ENCODE results near the gene SLN. TPM values are rescaled to one million over a fixed set of nuclear protein-coding genes. Genes with fewer than 3 reads are reported as not detected.

SLN gene
- total RNA-seq, 1 donor from 2014 or later: 0.92 TPM

DNA sequence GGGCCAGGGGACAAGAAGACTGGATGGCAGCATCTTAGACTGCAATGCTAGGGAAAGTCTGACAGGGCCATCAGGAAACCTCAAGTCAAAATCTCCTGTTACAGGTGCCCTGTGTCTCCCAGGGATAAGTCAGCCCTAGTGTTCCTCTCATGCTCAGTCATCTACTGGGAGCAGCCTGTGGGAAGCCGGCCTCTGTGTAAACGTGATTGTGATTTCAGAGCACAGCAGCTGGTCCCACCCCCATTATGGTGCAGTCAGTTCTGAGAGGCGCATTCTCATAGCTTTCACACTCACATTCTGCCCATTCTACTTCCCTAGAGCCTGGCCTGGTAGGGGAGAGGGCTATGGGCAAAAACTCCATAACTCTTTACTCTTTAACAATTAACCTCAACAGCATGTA is 7.2 kb upstream of the SLN start:
- Histone ChIP-seq H3K4me1 (no peaks in the 10 kb centered on the region), H3K36me3 (no peaks in the 10 kb centered on the region), H3K27ac (no peak overlapping the region), H3K4me3 (no peak overlapping the region), H3K9me3 (no peaks in the 10 kb centered on the region), H3K27me3 (ENCODE audit: low read depth) (peaks cover 5% of the 10 kb centered on the region)
- ATAC-seq: no peak
- TF ChIP-seq, protein P1, sequence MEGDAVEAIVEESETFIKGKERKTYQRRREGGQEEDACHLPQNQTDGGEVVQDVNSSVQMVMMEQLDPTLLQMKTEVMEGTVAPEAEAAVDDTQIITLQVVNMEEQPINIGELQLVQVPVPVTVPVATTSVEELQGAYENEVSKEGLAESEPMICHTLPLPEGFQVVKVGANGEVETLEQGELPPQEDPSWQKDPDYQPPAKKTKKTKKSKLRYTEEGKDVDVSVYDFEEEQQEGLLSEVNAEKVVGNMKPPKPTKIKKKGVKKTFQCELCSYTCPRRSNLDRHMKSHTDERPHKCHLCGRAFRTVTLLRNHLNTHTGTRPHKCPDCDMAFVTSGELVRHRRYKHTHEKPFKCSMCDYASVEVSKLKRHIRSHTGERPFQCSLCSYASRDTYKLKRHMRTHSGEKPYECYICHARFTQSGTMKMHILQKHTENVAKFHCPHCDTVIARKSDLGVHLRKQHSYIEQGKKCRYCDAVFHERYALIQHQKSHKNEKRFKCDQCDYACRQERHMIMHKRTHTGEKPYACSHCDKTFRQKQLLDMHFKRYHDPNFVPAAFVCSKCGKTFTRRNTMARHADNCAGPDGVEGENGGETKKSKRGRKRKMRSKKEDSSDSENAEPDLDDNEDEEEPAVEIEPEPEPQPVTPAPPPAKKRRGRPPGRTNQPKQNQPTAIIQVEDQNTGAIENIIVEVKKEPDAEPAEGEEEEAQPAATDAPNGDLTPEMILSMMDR (IDR thresholded peaks at IDR 0.05): no peak
- DNase-seq: no peak
- intact Hi-C loops (cut with DNase I): no loop called here

- Histone ChIP-seq H3K9me3 (no peaks in the 10 kb centered on the region), H3K27ac (no peak overlapping the region), H3K36me3 (no peaks in the 10 kb centered on the region), H3K4me1 (no peaks in the 10 kb centered on the region), H3K27me3 (ENCODE audit: low read depth) (peaks cover 8% of the 10 kb centered on the region), H3K4me3 (no peak overlapping the region)
- TF ChIP-seq, protein P1 (IDR thresholded peaks at IDR 0.05): no peak
- no peak for DNase-seq
- no peak for ATAC-seq
- intact Hi-C loops (cut with DNase I): no loop called here
These were observed 5.2 kb upstream of the SLN start for GRCh38 chr11:107716884-107717532.

GRCh38 chr11:107713009-107713408 is 1.2 kb upstream of the SLN start:
- Histone ChIP-seq H3K4me1 (no peaks in the 10 kb centered on the region), H3K9me3 (no peaks in the 10 kb centered on the region), H3K27ac (no peak overlapping the region), H3K4me3 (no peak overlapping the region), H3K27me3 (ENCODE audit: low read depth) (peaks cover 12% of the 10 kb centered on the region), H3K36me3 (no peaks in the 10 kb centered on the region)
- DNase-seq (no peak), ATAC-seq (no peak)
- TF ChIP-seq, protein P1 (IDR thresholded peaks at IDR 0.05): no peak
- intact Hi-C loops (cut with DNase I): no loop called here

DNA sequence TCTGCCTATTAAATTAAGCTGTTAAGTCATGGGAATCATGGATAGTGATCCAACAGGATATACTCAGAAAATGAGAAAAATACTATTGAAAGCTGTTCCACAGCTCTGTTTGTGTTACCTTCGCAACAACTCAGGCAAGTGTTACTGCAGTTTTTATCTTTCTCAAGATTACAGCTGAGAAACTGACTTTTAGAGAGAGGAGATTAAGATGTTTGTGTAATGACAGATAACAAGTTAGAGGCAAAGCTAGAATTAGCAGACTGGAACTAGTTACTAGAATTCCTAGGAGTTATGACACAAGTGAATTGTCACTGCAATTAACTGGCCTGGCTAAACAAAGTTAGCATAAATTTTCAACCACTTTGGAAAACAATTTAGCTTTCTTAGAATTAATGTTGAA is 1.6 kb downstream of the SLN start:
- no peaks in the 10 kb centered on the region for H3K9me3 ChIP-seq
- H3K27me3 ChIP-seq (ENCODE audit: low read depth): peaks cover 7% of the 10 kb centered on the region
- TF ChIP-seq, protein P1 (IDR thresholded peaks at IDR 0.05): no peak
- no peak overlapping the region for H3K27ac ChIP-seq
- intact Hi-C loops (cut with DNase I): no loop called here
- no peaks in the 10 kb centered on the region for H3K36me3 ChIP-seq
- H3K4me1 ChIP-seq: no peaks in the 10 kb centered on the region
- DNase-seq (no peak), ATAC-seq (no peak)
- H3K4me3 ChIP-seq: no peak overlapping the region

GRCh38 chr11:107708792-107709191 is 3.1 kb downstream of the SLN start:
- no peak for ATAC-seq
- no peaks in the 10 kb centered on the region for H3K9me3 ChIP-seq

More at GRCh38 chr11:107708792-107709191, 3.1 kb downstream of the SLN start:
- TF ChIP-seq, protein P1 (IDR thresholded peaks at IDR 0.05): no peak
- no peaks in the 10 kb centered on the region for H3K4me1 ChIP-seq
- no peak for DNase-seq
- intact Hi-C loops (cut with DNase I): no loop called here
- H3K27me3 ChIP-seq (ENCODE audit: low read depth): peaks cover 7% of the 10 kb centered on the region
- no peaks in the 10 kb centered on the region for H3K36me3 ChIP-seq
- no peak overlapping the region for H3K27ac ChIP-seq
- no peak overlapping the region for H3K4me3 ChIP-seq
